MG63 (cell line): ENCODE data around the gene WSCD2. TPM values are rescaled to one million over a fixed set of nuclear protein-coding genes. Genes with fewer than 3 reads are reported as not detected.

ENCODE experiments used
- DNase-seq: peaks from one replicate; pipeline ENCODE4 v3.0.0-alpha.2; 2020
- H3K27me3 ChIP-seq: fragments of 250-450 bp; sonication (Bioruptor Pico); 2 replicates; pipeline ENCODE4 v1.5.1; 2020; ENCODE audit warnings: mild to moderate bottlenecking, moderate library complexity
- H3K36me3 ChIP-seq: fragments of 250-450 bp; sonication (Bioruptor Pico); 2 replicates; pipeline ENCODE4 v1.5.1; 2020; ENCODE audit warnings: mild to moderate bottlenecking, moderate library complexity
- H3K4me3 ChIP-seq: fragments of 250-450 bp; sonication (Bioruptor Pico); 2 replicates; pipeline ENCODE4 v1.5.1; 2020; ENCODE audit warnings: mild to moderate bottlenecking, moderate library complexity
- H3K9me3 ChIP-seq: fragments of 250-450 bp; sonication (Bioruptor Pico); 2 replicates; pipeline ENCODE4 v1.5.1; 2020; ENCODE audit warnings: mild to moderate bottlenecking, moderate library complexity
- total RNA-seq: library from RNA; depleted of rRNA; stranded (reverse); fragments of >200 nt; shearing (Covaris generic); gene quantifications from 2 replicates; pipeline ENCODE4 v1.2.3, GENCODE V29; 2014; ENCODE audit warnings: low replicate concordance

Gene WSCD2
- total RNA-seq, 1 experiment from 2014 or later = not detected

DNA sequence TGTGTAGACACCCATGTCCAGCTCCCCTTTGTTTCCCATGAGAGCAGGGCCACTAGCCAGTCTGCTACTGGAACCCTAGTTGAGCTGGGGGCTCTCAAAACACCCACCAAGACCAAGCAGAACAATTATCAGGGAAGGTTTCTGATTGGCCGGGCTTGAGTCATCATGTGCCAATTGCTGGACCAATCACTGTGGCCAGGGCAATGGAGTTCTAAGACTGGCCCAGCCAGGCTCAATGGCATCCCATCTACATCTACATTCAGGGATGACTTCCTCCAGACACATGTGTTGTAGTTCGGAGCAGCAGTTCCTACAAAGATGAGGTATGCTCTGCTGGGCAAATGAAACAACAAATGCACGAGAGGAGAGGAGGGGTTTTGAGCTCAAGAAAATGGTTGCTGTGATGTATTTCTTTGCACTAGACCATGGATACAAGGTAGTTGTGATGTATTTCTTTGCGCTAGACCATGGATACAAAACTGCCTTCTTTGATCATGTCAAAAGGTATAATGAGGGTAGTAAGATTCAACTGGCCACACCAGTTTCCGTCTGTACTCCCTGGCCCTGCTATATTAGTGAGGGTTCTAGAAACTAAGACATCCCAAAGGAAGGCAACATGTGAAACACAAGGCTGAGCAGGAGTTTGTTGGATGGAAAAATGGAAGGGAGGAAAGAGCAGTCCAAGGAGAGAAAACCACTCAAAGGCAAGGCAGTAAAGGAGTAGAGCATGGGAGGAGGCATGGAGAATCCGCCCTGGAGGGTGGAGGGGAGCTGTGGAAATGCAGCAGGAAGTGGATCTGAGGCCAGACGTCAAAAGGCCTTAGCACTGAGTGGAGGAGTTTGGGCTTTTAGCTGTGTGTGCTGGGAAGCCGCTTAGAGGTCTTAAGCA is 8.9 kb upstream of the WSCD2 start:
- Histone ChIP-seq H3K4me3 (no peak overlapping the region), H3K36me3 (no peaks in the 10 kb centered on the region), H3K9me3 (no peaks in the 10 kb centered on the region), H3K27me3 (peaks cover 9% of the 10 kb centered on the region; the same call in 1 of the 2 replicates)
- DNase-seq = no peak

- no peaks in the 10 kb centered on the region for H3K9me3 ChIP-seq
- no peak overlapping the region for H3K4me3 ChIP-seq
- H3K36me3 ChIP-seq = no peaks in the 10 kb centered on the region
- H3K27me3 ChIP-seq = peaks cover 9% of the 10 kb centered on the region; the same call in 1 of the 2 replicates
- DNase-seq = no peak
Observed at GRCh38 chr12:108120863-108121165, 8.3 kb upstream of the WSCD2 start.

DNA sequence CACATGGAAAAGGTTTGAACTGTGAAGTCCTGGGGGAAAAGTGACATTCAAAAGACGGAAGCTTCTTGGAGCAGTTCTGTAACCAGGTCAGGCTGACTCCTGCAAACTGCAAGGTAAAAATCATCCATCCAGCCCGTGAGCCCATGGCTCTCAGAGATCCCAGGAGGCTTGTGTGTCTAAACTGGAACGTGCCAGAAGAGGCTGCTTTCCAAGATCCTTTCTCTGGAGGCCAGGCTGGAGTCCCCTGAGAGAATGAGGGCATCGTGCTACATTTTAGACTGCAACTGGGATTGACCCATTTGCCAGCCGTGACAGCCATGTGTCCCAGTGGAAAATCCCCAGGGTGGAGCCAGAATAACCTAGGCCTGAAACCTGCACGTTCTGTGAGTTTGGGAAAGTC is 7.8 kb upstream of the WSCD2 start:
- no peak for DNase-seq
- Histone ChIP-seq H3K27me3 (peaks cover 6% of the 10 kb centered on the region; the same call in 1 of the 2 replicates), H3K36me3 (no peaks in the 10 kb centered on the region), H3K9me3 (no peaks in the 10 kb centered on the region), H3K4me3 (no peak overlapping the region)

- Histone ChIP-seq H3K27me3 (peaks cover 2% of the 10 kb centered on the region; the same call in 1 of the 2 replicates), H3K4me3 (no peak overlapping the region), H3K9me3 (no peaks in the 10 kb centered on the region), H3K36me3 (no peaks in the 10 kb centered on the region)
- DNase-seq = no peak
Observed at GRCh38 chr12:108121728-108122471, 7.2 kb upstream of the WSCD2 start.

DNA sequence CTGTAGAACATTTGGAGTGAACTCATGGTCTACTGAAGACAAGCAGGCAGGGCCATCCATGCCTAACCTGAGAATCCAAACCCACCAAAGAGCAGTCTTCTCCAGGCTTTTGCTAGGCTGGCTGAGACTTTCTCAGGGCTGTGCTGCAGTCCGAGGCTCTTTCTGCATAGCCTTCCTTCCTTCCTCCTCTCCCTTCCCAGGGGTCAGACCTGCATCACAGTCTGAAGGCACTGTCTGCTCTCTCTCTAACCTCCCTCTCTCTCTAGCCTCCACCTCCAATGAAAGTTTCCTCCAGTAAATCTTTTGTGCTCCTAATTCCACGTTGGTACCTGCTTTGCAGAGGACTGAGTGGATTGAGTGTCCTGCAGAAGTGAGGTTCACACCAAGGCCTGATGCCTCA is 6.4 kb upstream of the WSCD2 start:
- Histone ChIP-seq H3K27me3 (peaks cover 4% of the 10 kb centered on the region), H3K9me3 (no peaks in the 10 kb centered on the region), H3K36me3 (no peaks in the 10 kb centered on the region), H3K4me3 (no peak overlapping the region)
- DNase-seq = no peak

DNA sequence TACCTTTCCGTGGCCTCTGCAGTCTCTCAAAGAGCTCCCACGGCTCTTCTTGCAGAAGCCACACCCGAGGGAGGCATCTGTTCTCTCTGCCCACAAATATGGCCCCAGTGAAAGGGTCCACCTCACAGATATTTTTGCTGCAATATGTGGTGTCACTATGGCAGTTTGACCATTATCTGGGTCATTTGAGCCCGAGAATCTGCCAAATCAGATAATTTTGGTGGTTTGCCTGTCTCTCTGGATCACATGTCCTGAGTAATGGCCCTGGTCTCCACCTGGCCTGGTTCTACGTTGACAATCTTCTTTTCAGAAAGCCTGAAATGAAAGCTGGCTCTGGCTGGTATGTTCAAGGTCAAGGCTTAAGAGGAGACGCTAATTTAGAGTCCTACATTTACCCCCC is 5.7 kb upstream of the WSCD2 start:
- Histone ChIP-seq H3K4me3 (no peak overlapping the region), H3K36me3 (no peaks in the 10 kb centered on the region), H3K27me3 (peaks cover 9% of the 10 kb centered on the region), H3K9me3 (no peaks in the 10 kb centered on the region)
- DNase-seq = no peak

GRCh38 chr12:108125073-108125472 is 4.0 kb upstream of the WSCD2 start:
- Histone ChIP-seq H3K4me3 (no peak overlapping the region), H3K27me3 (peaks cover 18% of the 10 kb centered on the region), H3K9me3 (no peaks in the 10 kb centered on the region), H3K36me3 (no peaks in the 10 kb centered on the region)
- DNase-seq = no peak

DNA sequence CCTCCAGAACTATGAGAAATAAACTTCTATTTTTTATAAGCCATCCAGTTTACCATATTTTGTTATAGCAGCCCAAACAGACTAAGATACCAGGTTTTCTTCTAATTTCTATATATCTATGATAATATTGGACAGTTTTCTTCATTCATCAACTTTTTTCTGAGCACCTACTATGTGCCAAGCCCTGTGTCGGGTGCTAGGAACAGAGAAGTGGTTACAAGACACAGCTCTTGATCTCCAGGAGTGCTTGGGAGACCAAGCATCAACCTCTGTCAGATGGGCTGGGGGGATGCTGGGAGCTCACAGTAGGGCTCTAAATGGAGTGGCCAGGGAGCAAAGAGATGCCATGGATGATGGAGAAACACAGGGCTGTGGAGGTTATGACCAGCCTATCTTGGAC is 2.9 kb upstream of the WSCD2 start:
- no peaks in the 10 kb centered on the region for H3K9me3 ChIP-seq
- H3K4me3 ChIP-seq = no peak overlapping the region
- H3K27me3 ChIP-seq = peaks cover 18% of the 10 kb centered on the region
- DNase-seq = no peak
- H3K36me3 ChIP-seq = no peaks in the 10 kb centered on the region

DNA sequence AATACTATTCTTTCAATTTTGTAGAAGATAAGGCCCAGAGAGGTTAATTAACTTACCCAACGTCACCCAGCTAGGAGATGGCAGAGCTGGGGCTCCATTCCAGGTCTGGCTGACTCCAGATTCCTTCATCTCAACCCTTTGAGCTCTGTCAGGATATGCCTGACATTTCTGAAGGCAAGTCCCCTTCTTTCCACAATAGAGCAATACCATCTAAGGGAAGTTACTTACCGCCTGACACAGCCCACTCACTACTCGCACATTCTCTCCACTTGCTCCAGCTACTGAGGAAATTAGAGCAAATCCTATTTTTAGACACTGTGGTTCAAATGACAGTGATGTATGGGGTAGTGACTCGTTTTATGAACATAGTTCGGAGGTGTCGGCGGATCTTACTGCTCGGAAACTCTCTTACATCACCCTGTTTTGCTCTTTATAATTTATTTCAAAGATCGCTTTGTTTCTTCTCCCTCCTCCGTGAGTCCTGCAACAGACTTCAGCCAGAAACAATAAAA is 2.0 kb upstream of the WSCD2 start:
- Histone ChIP-seq H3K36me3 (no peaks in the 10 kb centered on the region), H3K27me3 (peaks cover 18% of the 10 kb centered on the region), H3K4me3 (no peak overlapping the region), H3K9me3 (no peaks in the 10 kb centered on the region)
- DNase-seq = no peak

DNA sequence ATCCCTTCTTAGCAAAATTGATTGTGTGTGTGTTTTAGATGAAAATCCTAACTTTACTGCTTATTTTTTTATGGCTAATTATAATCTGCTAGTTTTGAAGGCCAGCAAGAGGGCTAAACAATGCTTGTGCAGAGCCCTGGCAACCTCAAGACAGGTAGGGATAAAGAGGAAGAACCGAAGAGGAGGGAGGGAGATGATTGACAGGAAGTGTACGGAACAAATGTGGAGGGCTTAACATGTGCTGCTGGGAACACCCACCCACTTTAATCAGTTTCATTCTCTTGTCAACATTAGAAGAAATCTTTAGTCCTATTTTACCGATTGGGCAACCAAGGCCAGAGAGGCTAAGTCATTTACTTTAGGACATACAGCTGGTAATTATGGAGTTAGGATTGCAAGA is 1.4 kb upstream of the WSCD2 start:
- DNase-seq = no peak
- Histone ChIP-seq H3K9me3 (no peaks in the 10 kb centered on the region), H3K27me3 (peaks cover 18% of the 10 kb centered on the region), H3K36me3 (no peaks in the 10 kb centered on the region), H3K4me3 (no peak overlapping the region)

DNA sequence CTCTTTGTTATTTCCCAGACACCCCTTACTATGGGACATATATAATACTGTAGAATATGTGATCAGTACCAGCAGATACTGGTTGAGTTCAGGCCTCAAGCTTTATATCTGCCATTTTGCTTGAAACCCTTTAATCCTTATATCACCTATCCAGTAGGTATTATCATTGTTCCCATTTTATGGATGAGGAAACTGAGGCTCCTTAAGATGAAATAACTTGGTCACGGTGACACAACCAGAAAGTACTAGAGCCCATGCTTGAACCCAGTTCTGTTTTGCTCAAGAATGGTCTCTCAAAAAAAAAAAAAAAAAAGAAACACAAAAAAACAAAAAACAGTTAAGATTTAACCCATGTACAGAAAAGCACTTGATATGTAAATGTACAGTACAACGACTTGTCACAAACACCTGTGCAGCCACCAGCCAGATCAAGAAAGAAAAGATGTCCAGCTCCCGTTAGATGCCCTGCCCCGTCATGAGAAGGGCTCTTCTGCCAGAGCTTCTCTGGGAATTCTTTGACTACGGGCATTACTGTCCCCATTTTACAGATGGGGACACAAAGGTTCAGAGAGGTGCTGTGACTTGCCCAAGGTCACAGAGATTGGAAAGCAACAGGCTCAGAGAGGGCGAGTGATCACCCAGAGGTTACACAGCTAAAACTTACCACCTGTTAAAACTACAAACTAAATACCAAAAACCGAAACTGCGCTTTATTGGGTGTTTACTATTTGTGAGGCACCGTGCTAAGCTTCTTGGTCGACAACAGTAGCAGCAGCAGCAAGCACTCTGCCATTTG is 669 bp upstream of the WSCD2 start:
- Histone ChIP-seq H3K9me3 (no peaks in the 10 kb centered on the region), H3K27me3 (peaks cover 18% of the 10 kb centered on the region), H3K36me3 (no peaks in the 10 kb centered on the region), H3K4me3 (no peak overlapping the region)
- no peak for DNase-seq

DNA sequence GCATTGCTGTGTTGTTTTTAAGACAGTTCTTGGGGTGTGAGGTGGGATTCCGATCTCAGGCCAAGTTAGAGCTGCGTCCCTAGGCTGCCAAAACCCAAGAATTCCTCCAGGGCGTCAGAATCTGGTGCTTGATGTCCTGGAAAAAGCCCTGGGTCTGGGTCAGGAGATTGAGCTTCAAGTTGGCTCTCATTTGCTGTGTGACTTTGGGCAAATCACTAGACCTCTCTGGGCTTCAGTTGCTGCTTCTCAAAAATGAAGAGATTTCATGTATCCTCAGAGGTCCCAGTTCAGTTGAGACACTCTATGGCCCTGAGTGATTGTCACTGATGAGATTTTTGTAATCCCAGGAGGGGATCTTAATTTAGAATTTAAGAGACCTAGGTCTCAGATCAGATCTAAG is 1.9 kb downstream of the WSCD2 start:
- peaks cover 16% of the 10 kb centered on the region for H3K27me3 ChIP-seq

DNA sequence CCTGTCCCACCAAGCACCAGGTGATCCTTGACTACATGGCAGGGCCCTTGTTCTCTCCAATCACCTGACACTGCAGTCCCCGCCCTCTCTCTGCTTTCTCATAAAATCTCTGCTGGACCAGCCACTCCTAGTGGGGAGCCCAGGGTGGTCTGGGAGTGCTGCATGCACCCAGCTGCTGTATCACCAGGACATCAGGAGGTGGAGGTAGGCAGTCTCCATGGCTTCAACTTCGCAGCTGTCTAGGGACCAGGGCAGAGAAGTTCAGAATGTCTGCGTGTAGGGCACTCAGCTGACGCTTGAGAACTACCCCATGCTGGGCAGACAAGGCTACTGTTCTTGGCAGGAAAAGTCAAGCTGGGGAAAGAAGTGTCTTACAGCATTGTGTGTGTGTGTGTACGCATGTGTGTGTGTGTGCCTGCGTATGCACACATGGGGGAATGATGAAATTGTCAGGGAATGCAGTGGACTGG is 2.6 kb downstream of the WSCD2 start:
- Histone ChIP-seq H3K9me3 (no peaks in the 10 kb centered on the region), H3K36me3 (no peaks in the 10 kb centered on the region), H3K27me3 (peaks cover 16% of the 10 kb centered on the region), H3K4me3 (no peak overlapping the region)
- no peak for DNase-seq

More for the DNA sequence above, 1.9 kb downstream of the WSCD2 start:
- no peak overlapping the region for H3K4me3 ChIP-seq
- no peaks in the 10 kb centered on the region for H3K36me3 ChIP-seq
- no peaks in the 10 kb centered on the region for H3K9me3 ChIP-seq
- DNase-seq = no peak

GRCh38 chr12:108133482-108133881 is 4.4 kb downstream of the WSCD2 start:
- no peak for DNase-seq
- H3K9me3 ChIP-seq = no peaks in the 10 kb centered on the region
- no peaks in the 10 kb centered on the region for H3K36me3 ChIP-seq
- H3K4me3 ChIP-seq = no peak overlapping the region
- peaks cover 9% of the 10 kb centered on the region for H3K27me3 ChIP-seq

GRCh38 chr12:108134744-108135143 is 5.7 kb downstream of the WSCD2 start:
- Histone ChIP-seq H3K4me3 (no peak overlapping the region), H3K9me3 (no peaks in the 10 kb centered on the region), H3K27me3 (peaks cover 2% of the 10 kb centered on the region; the same call in 1 of the 2 replicates), H3K36me3 (no peaks in the 10 kb centered on the region)
- no peak for DNase-seq

GRCh38 chr12:108135627-108136026 is 6.5 kb downstream of the WSCD2 start:
- Histone ChIP-seq H3K27me3 (peaks cover 2% of the 10 kb centered on the region; the same call in 1 of the 2 replicates), H3K9me3 (no peaks in the 10 kb centered on the region), H3K36me3 (no peaks in the 10 kb centered on the region), H3K4me3 (no peak overlapping the region)
- DNase-seq = no peak

DNA sequence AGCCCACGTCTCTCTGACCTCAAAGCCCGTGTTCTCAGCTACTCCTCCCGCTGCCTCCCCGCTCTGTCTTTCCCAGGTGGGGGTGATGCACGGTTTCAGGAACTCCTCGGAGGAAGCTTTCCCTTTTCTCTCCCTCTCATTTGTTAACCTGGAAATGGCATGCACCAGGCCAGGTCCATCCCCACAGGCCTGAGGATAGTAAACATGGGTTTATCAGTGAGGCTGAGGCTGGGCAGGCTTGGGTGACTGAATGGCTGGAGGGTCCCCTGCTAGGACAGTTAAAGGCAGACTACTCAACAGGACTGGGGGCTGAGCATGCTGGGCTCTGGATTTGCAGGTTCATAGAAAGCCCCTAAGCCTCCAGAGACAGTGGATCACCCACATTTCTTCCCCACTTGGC is 7.6 kb downstream of the WSCD2 start:
- Histone ChIP-seq H3K36me3 (no peaks in the 10 kb centered on the region), H3K9me3 (no peaks in the 10 kb centered on the region), H3K27me3 (peaks cover 2% of the 10 kb centered on the region; the same call in 1 of the 2 replicates), H3K4me3 (no peak overlapping the region)
- DNase-seq = no peak
